ENCODE measurements around the gene EIF1B. TPM values are rescaled to one million over a fixed set of nuclear protein-coding genes. Genes with fewer than 3 reads are reported as not detected.

The EIF1B gene
- total and polyA plus RNA-seq, 10 of the 15 experiments (the other 5 are each of a cell fraction or from before 2014, with no cell fraction given), result 15.4 to 75.6 (median 43.2) TPM

DNA sequence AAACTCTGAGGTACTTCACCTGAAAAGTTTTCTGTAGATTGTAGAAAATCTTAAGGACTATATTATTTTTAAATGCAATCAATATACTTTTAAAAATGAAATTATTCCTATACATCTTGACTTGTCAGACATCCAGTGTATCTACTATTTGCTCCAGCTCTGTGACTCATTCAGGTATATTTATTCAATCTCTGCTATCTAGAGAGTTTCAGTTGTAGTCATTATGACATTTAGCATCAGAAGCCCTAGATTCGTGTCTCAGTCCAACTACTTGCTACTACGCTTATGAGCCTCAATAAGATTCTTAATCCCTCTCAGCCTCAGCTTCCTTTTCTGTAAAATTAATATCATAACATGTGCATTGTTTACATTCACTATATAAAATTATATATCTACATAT is 22.3 kb upstream of the EIF1B start:
- TF ChIP-seq, protein P1, sequence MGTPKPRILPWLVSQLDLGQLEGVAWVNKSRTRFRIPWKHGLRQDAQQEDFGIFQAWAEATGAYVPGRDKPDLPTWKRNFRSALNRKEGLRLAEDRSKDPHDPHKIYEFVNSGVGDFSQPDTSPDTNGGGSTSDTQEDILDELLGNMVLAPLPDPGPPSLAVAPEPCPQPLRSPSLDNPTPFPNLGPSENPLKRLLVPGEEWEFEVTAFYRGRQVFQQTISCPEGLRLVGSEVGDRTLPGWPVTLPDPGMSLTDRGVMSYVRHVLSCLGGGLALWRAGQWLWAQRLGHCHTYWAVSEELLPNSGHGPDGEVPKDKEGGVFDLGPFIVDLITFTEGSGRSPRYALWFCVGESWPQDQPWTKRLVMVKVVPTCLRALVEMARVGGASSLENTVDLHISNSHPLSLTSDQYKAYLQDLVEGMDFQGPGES (IDR thresholded peaks at IDR 0.05), result no peak
- no peak for TF ChIP-seq ZNF24 (IDR thresholded peaks at IDR 0.05)
- no peak for TF ChIP-seq MYC (IDR thresholded peaks at IDR 0.05; ENCODE audit: insufficient read depth, insufficient read length, insufficient replicate concordance, low read length, severe bottlenecking)
- no peak for TF ChIP-seq NR2C1 (IDR thresholded peaks at IDR 0.05)
- TF ChIP-seq ZNF207 (IDR thresholded peaks at IDR 0.05; ENCODE audit: borderline replicate concordance), result no peak
- no peak for TF ChIP-seq HSF1 (IDR thresholded peaks at IDR 0.05; ENCODE audit: low read depth, low read length)
- Histone ChIP-seq H3K36me3 (ENCODE audit: control insufficient read depth in 2 of 2, insufficient read depth in 2 of 2, low read length in 1 of 2) (no peaks in the 10 kb centered on the region), H3K9ac (ENCODE audit: control insufficient read depth, insufficient read depth, low read length) (no peak overlapping the region), H4K20me1 (ENCODE audit: control insufficient read depth, insufficient read depth) (no peaks in the 10 kb centered on the region), H3K79me2 (ENCODE audit: control insufficient read depth, insufficient read depth, low read length) (no peaks in the 10 kb centered on the region), H3K4me1 (ENCODE audit: control insufficient read depth, insufficient read depth, low read length) (no peaks in the 10 kb centered on the region), H3K27me3 (replicated peaks in 1 of 2; ENCODE audit: control insufficient read depth in 2 of 2, insufficient read depth in 2 of 2, low read length in 1 of 2) (no peaks in the 10 kb centered on the region), H3K4me3 (no peak overlapping the region), H3K27ac (ENCODE audit: control insufficient read depth, insufficient read depth) (no peak overlapping the region), H2AFZ (ENCODE audit: control insufficient read depth, low read depth, low read length) (no peak overlapping the region), H3K9me3 (replicated peaks; ENCODE audit: control insufficient read depth, insufficient read depth, low read length) (no peaks in the 10 kb centered on the region; the same call in 2 of the 3 replicates), H3K4me2 (ENCODE audit: control insufficient read depth, insufficient read depth) (no peak overlapping the region)
- DNase-seq (ENCODE audit: low read depth, low spot score) (no peak), ATAC-seq (no peak), FAIRE-seq (no peak)
- 26% methylated on average over 2 of the region's 2 CpGs for WGBS (ENCODE audit: insufficient coverage, insufficient replicate concordance, low lambda C conversion rate, missing lambda C conversion rate)
- ChIA-PET POLR2A (no interaction called here), SMC1A (ENCODE audit: uncharacterized antibody, unreplicated experiment) (interaction anchor here (1.1 kb wide), 1 partner anchor 22 kb away, joined by 4 read pairs; no protein-coding TSS in a partner anchor), RAD21 (ENCODE audit: unreplicated experiment) (no interaction called here), CTCF (interaction anchor here (1.3 kb wide), 1 partner anchor 95 kb away, joined by 3 read pairs; no protein-coding TSS in a partner anchor)
- intact Hi-C loops (cut with micrococcal nuclease; ENCODE audit: unreplicated experiment), result no loop called here
- no TSS peak for BruUV-seq (replicated peaks)
- in situ Hi-C loops (cut with MboI), result no loop called here

Measured in GM12878 (cell line).